Breast epithelium (tissue), 3 donors: ENCODE data around the gene CLCNKA.
"Not testable (repeated sequence)": the region's sequence is repeated elsewhere in the genome, so short reads cannot be mapped to it uniquely, and the experiment has no call there.

Experiments
- CTCF ChIP-seq, 3 donors: fragments of 450-650 bp; IDR thresholded peaks; one replicate each; pipeline ENCODE4 v1.5.1; 2016 to 2017; ENCODE audit warnings: antibody characterized with exemption in 3 of 3, mild to moderate bottlenecking in 3 of 3, moderate library complexity in 3 of 3
- POLR2A ChIP-seq: fragments of 450-650 bp; IDR thresholded peaks from one replicate; pipeline ENCODE4 v1.6.1; 2016; ENCODE audit warnings: antibody characterized with exemption, mild to moderate bottlenecking, moderate library complexity
- POLR2AphosphoS5 ChIP-seq, 3 donors: sonication (generic); formaldehyde crosslinking; IDR thresholded peaks; one replicate each; pipeline ENCODE4 v1.6.1; 2017; ENCODE audit warnings: antibody characterized with exemption in 3 of 3

DNA sequence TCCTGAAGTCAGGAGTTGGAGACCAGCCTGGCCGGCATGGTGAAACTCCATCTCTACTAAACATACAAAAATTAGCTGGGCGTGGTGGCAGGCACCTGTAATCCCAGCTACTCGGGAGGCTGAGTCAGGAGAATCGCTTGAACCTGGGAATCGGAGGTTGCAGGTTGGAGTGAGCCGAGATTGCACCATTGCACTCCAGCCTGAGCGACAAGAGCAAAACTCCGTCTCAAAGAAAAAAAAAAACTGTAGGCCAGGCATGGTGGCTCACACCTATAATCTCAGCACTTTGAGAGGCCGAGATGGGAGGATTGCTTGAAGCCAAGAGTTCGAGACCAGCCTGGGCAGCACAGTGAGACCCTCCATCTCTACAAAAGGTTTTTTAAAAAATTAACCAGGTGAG lies 20.6 kb upstream of the CLCNKA start:
- not testable (repeated sequence) for TF ChIP-seq CTCF (IDR thresholded peaks at IDR 0.05); POLR2A; POLR2AphosphoS5 (IDR thresholded peaks at IDR 0.05)
